ENCODE data around the gene ZNF334.

ZNF334 gene

DNA sequence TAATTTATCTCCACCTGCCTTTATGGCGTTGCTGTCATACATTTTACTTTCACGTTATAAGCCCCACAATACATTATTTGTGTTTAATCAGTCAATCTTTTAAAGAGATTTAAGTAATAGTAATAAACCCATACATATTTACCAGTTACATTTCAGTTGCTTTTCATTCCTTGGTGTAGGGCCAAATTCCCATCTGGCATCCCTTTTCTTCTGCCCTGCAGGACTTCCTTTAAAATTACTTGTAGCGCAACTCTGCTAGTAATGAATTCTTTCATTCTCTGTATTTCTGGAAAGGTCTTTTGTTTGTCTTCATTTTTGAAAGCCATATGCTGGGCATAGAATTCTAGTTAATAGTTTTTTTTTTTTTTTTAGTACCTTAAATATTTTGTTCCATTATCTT is 24.9 kb downstream of the ZNF334 start:
- no peak for DNase-seq (ENCODE audit: low read depth in 1 of 2, low spot score in 1 of 2)

DNA sequence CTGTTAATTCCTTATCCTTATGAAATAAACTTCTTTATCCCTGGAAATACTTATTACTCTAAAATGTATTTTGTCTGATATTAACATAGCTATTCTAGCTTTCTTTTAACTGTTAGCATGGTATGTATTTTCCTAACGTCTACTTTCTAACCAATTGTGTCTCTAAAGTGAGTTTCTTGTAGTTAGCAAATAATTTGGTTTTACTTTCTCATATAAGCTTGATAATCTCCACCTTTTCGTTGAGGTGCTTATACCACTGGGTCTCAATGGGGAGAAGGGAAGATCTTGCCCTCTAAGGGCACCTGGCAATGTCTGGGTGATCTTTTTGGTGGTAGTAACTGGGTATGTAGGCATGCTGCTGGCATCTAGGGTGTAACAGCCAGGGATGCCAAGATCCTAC is 25.7 kb downstream of the ZNF334 start:
- no peak for DNase-seq (ENCODE audit: low read depth in 1 of 2, low spot score in 1 of 2)

DNA sequence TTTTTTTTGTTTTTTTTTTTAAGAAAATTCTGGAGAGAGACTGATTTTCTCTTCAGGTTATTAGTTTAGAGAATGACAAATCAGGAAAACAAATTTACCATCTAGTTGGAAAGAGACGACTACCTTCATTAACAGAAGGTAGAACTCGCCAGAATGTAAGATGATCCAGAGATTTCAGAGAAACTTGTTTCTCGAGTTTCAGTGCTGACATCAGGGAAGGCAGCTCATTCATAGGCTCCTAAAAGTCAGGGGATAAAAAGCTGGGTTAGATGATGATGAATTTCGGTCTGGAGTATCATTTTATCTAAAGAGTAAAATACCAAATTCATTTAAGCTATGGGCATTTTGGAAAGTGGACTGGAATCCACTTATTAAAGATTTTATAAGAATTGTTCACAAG is 27.9 kb downstream of the ZNF334 start:
- DNase-seq (ENCODE audit: low read depth in 1 of 2, low spot score in 1 of 2): no peak

DNA sequence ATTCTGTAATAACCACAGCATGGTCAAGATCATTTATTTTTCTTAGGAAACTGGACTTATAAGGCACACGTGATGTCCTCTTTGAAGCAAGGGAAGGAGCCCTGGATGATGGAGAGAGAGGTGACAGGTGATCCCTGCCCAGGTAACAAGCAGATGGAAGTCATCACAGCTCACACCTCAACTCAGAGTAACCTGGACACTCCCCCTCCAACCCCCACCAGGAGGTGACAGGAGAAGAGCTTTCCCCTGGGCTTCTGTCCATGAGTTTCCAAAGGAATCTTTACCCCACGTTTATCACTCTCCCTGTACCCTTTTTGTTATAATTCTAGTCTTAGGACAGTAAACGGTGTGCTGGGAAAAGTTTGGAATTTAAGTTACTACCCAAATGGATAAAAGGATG is 28.4 kb downstream of the ZNF334 start:
- DNase-seq (ENCODE audit: low read depth in 1 of 2, low spot score in 1 of 2): no peak

DNA sequence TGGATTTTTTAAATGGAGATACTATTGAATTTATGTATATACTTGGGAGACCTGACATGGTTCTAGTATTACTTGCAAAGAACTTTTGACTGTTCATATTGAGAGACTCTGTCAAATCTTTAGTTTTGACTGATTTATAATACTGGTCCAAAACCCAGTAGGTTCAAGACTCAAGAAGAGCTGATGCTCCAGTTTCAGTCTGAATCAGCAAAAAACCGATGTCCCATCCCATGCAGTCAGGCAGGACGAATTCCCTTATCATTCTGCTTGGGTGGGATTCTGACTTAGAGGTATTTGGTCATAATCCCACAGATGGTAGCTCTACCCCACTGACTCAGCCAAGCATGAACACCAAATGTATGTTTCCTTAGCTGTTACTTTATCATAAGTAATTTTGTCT is 29.5 kb downstream of the ZNF334 start:
- no peak for DNase-seq (ENCODE audit: low read depth in 1 of 2, low spot score in 1 of 2)

DNA sequence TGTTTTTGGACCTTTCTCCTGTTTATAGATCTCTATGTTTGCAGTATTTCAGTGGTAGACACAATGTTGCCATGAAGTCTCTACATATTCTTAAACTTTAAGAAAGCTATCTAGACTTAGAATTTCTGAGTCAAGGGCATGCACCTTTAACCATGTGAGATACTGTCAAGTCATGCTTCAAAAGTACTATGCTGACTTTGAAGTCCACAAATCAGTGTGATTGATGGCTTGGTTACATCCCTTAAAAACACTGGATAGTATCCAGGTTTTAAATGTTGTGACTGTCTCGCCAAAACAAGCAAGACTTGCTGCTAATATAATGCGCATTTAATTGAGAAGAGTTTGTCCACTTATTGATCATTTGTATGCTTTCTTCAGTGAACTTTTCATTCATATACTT is 30.5 kb downstream of the ZNF334 start:
- DNase-seq (ENCODE audit: low read depth in 1 of 2, low spot score in 1 of 2): no peak

DNA sequence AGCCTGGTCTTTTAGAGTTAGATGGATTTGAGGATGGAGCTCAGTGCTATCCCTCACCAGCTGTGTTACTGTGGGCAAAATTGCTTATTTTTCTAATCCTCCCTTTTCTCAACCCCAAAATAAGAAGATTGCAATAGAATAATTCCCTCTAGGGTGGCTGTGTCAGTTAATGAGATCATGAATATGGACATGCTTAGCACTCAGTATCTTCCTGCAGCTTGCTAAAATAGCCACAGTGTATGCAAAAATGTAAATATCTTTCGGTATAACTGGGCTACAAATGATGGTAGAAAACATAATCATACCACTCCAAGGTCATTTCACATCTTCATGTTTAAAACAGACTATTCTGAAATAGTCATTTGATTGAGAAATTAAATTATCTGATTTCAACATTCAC is 35.7 kb downstream of the ZNF334 start:
- DNase-seq (ENCODE audit: low read depth in 1 of 2, low spot score in 1 of 2): no peak

DNA sequence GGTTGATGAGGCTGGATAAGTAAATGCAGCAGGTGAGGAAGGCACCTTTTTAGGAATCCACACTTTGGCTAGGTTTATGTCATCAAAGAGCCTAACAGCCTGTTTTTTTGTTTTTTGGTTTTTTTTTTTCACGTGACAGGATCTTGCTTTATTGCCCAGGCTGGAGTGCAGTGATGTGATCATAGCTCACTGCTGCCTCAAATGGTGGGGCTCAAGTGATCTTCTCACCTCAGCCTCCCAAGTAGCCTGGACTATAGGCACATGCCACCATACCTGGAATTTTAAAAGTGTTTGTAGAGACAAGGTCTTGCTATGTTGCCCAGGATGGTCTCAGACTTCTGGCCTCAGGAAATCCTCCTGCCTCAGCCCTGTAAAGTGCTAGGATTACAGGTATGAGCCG is 36.1 kb downstream of the ZNF334 start:
- DNase-seq (ENCODE audit: low read depth in 1 of 2, low spot score in 1 of 2): no peak

DNA sequence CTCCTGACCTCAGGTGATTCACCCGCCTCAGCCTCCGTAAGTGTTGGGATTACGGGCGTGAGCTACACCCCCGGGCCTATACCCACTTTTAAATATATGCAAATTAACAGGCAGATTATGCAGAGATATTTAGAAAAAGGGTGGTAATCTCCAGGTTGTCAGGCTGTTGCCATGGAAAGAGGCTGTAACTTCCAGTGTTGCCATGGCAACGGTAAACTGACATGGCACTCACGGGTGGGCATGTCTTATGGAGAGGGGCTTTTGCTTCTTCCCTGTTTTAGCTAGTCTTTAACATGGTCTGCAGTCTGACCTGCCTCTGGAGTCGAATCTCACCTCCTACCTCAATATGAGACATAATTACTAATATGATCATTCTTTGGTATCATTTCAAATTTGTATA is 44.9 kb downstream of the ZNF334 start:
- DNase-seq (ENCODE audit: low read depth in 1 of 2, low spot score in 1 of 2): no peak

DNA sequence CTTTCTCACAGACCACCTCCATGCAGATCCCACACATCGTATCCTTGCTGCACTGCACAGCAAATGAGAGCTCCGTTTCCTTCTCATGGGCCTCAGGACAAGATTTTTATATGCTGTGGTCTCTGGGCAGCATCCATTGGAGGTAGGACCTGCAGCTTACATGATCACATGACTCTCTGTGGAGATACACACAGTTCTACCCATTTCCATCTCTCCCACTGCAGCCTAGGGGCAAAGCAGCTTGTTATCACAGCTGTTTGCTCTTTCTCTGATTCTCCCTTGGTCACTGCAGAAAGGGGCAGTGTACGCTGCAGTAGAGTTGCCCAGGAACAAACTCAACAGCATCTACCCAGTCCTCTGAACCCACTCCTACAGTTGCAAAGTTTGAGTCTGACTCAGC is 48.9 kb downstream of the ZNF334 start:
- DNase-seq (ENCODE audit: low read depth in 1 of 2, low spot score in 1 of 2): no peak

DNA sequence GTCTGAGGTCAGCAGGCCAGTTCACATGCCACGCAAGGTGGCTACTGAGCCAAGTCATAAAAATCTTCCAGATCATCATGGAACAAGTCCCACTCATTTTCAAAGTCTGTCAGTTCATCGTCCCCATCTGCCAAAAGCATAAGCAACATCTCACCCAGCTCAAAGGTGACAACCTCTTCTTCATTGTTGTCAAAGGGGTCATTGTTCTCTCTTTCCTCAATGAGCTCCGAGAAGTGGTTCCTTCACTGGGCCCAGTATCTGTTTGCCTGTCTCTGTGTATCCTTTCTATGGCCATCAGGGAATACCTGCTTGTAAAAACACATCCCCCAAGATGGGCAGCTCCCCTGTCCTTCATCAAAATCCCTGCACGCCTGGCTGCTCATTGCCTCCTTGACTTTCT is 49.5 kb downstream of the ZNF334 start:
- no peak for DNase-seq (ENCODE audit: low read depth in 1 of 2, low spot score in 1 of 2)

DNA sequence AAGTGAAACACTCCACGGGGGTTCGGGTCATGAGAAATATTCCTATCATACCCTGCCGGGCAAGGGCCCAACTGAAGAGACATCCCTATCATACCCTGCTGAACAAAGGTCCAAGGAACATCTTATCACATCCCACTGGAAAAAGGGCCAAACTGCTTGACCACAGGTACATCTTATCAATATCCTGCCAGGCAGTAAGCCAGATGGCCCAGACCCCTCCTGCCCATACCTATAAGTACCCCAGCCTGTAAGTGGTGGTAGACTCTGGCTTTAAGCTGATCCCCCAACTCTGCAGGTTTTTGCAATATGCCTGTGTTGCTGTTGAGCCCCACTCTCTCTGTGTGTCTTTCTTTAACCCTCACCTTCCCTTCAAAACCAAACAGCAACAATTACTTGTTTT is 51.6 kb downstream of the ZNF334 start:
- DNase-seq (ENCODE audit: low read depth in 1 of 2, low spot score in 1 of 2): no peak

DNA sequence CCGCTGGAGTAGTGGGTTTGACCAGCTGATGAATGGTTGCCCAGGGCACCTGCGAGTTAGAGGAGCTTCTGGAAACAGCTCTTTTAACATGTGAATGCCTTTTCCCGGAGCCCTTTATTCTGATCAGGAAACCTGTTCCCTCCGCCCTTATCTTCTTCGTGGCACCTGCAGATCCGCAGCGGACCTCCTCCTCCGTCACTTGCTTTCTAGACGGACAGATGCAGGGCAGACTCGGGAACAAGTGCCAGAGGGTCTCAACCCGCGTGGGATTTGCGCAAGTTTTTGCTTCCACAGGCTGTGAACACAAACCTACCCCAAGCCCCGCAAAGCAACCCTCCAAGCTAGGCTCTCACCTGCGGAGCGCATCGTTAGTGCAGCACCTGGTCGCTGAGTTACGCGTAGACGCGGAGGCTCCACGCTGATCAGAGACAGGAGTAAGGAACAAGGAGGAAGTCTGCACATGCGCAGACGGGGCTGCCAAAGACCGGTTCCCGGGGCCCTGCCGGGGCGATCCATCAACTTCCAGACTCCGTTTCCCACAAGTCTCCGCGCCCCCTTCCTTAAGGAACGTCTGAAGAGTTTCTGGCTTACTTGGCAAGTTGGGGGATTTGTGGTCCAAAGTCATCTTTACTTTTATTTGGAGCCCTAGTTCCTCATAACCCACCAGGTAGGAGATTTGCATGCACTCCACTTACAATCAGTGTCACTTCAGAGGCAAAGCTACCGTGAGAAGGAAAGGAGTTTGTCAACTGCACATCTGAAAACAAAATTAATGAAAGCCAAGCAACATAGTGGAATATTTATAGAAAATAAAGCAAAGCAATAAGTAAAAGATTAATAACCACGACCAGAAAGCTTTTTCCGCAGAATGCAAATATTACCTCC is 54.3 kb downstream of the ZNF334 start:
- no peak for DNase-seq (ENCODE audit: low read depth in 1 of 2, low spot score in 1 of 2)

DNA sequence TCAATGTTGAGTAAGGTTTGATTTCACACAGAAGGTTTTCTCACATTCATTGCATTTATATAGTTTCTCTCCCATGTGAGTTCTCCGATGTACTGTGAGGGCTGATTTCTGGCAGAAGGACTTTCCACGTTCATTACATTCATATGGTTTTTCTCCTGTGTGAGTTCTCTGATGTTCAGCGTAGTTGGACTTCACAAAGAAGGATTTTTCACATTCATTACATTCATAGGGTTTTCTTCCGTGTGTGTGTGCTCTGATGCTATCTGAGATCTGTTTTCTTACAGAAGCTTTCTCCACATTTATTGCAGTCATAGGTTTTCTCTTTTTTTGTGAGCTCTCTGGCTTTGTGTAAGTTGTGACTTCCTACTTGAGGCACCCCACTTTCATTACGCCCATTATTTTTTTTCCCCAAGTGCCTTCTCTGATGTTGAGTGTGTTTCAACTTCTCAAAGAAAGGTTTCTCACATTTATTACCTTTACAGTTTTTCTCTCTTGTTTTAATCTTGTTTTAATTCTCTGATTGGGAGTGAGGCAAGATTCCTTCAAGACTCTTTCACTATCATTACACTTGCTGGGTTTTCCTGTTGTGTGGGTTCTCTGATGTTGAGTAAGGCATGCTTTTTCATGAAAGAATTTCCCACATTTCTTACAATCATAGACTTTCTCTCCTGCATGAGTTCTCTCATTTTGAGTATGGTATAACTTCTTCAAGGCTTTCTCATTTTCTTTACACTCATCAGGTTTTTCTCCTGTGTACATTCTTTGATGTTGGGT is 56.9 kb downstream of the ZNF334 start:
- DNase-seq (ENCODE audit: low read depth in 1 of 2, low spot score in 1 of 2): no peak

DNA sequence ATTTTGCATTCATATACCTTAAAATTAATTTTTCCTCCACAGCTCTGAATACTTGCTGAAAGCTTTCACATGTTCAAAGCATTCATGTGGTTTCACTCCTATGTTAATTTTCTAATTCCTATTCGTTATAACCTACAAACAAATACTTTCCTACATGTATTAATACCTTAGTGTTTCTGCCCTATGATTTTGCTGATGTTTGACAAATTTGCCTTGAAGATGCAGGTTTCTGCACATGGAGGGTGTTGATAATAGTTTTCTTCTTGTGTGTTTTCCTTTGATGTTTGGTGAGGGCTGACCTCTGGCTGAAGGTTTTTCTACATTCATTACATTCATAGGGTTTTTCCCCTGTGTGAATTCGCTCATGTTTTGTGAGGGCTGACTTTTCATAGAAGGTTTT is 57.6 kb downstream of the ZNF334 start:
- DNase-seq (ENCODE audit: low read depth in 1 of 2, low spot score in 1 of 2): no peak

Measured in stimulated activated CD4-positive, alpha-beta T cell treated with anti-CD3 and anti-CD28 coated beads, Interleukin-15, amount 100 ng/mL, for 1 hour (primary cell).